ENCODE measurements around the gene ODF4. TPM values are rescaled to one million over a fixed set of nuclear protein-coding genes. Genes with fewer than 3 reads are reported as not detected.

Gene ODF4
- total and polyA plus RNA-seq, 2 of the 13 experiments (the other 11 are each of a cell fraction or from before 2014, with no cell fraction given): not detected

GRCh38 chr17:8382880-8383142 lies 43.2 kb downstream of the ODF4 start (continued):
- TF ChIP-seq, protein P1, sequence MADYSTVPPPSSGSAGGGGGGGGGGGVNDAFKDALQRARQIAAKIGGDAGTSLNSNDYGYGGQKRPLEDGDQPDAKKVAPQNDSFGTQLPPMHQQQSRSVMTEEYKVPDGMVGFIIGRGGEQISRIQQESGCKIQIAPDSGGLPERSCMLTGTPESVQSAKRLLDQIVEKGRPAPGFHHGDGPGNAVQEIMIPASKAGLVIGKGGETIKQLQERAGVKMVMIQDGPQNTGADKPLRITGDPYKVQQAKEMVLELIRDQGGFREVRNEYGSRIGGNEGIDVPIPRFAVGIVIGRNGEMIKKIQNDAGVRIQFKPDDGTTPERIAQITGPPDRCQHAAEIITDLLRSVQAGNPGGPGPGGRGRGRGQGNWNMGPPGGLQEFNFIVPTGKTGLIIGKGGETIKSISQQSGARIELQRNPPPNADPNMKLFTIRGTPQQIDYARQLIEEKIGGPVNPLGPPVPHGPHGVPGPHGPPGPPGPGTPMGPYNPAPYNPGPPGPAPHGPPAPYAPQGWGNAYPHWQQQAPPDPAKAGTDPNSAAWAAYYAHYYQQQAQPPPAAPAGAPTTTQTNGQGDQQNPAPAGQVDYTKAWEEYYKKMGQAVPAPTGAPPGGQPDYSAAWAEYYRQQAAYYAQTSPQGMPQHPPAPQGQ (CRISPR knock-in tag; IDR thresholded peaks at IDR 0.05; ENCODE audit: borderline replicate concordance): no peak
- TF ChIP-seq, protein P2, sequence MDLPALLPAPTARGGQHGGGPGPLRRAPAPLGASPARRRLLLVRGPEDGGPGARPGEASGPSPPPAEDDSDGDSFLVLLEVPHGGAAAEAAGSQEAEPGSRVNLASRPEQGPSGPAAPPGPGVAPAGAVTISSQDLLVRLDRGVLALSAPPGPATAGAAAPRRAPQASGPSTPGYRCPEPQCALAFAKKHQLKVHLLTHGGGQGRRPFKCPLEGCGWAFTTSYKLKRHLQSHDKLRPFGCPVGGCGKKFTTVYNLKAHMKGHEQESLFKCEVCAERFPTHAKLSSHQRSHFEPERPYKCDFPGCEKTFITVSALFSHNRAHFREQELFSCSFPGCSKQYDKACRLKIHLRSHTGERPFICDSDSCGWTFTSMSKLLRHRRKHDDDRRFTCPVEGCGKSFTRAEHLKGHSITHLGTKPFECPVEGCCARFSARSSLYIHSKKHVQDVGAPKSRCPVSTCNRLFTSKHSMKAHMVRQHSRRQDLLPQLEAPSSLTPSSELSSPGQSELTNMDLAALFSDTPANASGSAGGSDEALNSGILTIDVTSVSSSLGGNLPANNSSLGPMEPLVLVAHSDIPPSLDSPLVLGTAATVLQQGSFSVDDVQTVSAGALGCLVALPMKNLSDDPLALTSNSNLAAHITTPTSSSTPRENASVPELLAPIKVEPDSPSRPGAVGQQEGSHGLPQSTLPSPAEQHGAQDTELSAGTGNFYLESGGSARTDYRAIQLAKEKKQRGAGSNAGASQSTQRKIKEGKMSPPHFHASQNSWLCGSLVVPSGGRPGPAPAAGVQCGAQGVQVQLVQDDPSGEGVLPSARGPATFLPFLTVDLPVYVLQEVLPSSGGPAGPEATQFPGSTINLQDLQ (CRISPR knock-in tag; IDR thresholded peaks at IDR 0.05): no peak
- TF ChIP-seq FOXC1 (CRISPR knock-in tag; IDR thresholded peaks at IDR 0.05; ENCODE audit: borderline replicate concordance) (0 out of 2 replicates have a peak, but pooled peaks have one; percentile 71), ZNF142 (CRISPR knock-in tag; IDR thresholded peaks at IDR 0.05) (no peak), ZNF878 (CRISPR knock-in tag; IDR thresholded peaks at IDR 0.05) (peak; percentile 92; the same call in 1 of the 2 replicates), ZNF550 (CRISPR knock-in tag; IDR thresholded peaks at IDR 0.05; ENCODE audit: borderline replicate concordance) (no peak), PBX2 (CRISPR knock-in tag; IDR thresholded peaks at IDR 0.05) (no peak), ZBTB34 (CRISPR knock-in tag; IDR thresholded peaks at IDR 0.05) (peak; percentile 67; the same call in 1 of the 2 replicates), FOSL1 (CRISPR knock-in tag; IDR thresholded peaks at IDR 0.05; ENCODE audit: borderline replicate concordance) (no peak; the same call in 1 of the 2 replicates), ZNF225 (CRISPR knock-in tag; IDR thresholded peaks at IDR 0.05) (peak; percentile 79; the same call in 1 of the 2 replicates), ZNF558 (CRISPR knock-in tag; IDR thresholded peaks at IDR 0.05; ENCODE audit: borderline replicate concordance) (no peak)
- TF ChIP-seq, protein P3, sequence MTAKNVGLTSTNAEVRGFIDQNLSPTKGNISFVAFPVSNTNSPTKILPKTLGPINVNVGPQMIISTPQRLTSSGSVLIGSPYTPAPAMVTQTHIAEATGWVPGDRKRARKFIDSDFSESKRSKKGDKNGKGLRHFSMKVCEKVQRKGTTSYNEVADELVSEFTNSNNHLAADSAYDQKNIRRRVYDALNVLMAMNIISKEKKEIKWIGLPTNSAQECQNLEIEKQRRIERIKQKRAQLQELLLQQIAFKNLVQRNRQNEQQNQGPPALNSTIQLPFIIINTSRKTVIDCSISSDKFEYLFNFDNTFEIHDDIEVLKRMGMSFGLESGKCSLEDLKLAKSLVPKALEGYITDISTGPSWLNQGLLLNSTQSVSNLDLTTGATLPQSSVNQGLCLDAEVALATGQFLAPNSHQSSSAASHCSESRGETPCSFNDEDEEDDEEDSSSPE (CRISPR knock-in tag; IDR thresholded peaks at IDR 0.05): no peak
